Frontal cortex (tissue), 4 donors: ENCODE data around the gene STARD13. TPM values are rescaled to one million over a fixed set of nuclear protein-coding genes. Genes with fewer than 3 reads are reported as not detected.

ENCODE experiments used
- DNase-seq, 2 donors: peaks; one replicate each; pipeline ENCODE4 v3.0.0; 2012; ENCODE audit warnings: low spot score in 2 of 2
- FAIRE-seq: peaks from 2 replicates; lab custom pipeline; 2012; peaks lifted over from hg19 to GRCh38; lab: Jason Lieb, UNC
- total RNA-seq: library from RNA; depleted of rRNA; stranded (reverse); fragments of >200 nt; gene quantifications from one replicate; pipeline ENCODE4 v1.2.3, GENCODE V29; 2014
- donor health status: control.
- donor health status: control.
- donor health status: control.

Gene STARD13, protein sequence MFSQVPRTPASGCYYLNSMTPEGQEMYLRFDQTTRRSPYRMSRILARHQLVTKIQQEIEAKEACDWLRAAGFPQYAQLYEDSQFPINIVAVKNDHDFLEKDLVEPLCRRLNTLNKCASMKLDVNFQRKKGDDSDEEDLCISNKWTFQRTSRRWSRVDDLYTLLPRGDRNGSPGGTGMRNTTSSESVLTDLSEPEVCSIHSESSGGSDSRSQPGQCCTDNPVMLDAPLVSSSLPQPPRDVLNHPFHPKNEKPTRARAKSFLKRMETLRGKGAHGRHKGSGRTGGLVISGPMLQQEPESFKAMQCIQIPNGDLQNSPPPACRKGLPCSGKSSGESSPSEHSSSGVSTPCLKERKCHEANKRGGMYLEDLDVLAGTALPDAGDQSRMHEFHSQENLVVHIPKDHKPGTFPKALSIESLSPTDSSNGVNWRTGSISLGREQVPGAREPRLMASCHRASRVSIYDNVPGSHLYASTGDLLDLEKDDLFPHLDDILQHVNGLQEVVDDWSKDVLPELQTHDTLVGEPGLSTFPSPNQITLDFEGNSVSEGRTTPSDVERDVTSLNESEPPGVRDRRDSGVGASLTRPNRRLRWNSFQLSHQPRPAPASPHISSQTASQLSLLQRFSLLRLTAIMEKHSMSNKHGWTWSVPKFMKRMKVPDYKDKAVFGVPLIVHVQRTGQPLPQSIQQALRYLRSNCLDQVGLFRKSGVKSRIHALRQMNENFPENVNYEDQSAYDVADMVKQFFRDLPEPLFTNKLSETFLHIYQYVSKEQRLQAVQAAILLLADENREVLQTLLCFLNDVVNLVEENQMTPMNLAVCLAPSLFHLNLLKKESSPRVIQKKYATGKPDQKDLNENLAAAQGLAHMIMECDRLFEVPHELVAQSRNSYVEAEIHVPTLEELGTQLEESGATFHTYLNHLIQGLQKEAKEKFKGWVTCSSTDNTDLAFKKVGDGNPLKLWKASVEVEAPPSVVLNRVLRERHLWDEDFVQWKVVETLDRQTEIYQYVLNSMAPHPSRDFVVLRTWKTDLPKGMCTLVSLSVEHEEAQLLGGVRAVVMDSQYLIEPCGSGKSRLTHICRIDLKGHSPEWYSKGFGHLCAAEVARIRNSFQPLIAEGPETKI
- 6.5 TPM for total RNA-seq

DNA sequence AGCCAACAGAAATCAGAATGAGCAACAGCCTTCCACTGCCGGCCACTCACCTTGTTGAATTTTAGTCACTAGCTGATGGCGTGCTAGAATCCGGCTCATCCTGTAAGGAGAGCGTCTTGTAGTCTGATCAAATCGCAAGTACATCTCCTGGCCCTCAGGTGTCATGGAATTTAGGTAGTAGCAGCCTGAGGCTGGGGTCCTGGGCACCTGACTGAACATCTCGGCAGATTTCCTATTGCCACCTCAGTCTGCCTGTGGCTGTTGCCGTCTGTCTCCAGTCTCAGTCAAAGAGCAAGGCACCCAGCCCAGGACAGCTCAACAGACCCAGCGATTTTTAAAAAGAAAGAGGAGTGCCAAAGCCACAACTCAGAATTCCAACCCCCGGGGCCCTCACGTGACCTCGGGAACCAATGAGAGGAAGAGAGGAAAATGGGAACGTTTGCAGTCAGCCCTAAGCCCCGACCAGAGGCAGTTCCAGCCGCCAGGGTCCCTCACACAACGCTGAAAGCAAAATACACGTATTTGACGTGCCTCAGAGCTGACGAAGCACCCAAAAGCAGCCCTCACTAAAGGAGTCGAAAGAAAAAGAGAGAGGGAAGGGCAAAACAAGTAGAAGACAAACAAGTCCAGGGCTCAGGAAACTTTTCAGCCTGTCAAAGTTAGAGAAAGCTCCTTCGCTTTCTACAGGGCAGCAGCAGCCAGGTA, at the start of gene STARD13:
Gene STARD13 (minus strand): TSS at position 336 of the 705 bp plus-strand sequence. CDS start 117 bp downstream, at position 219.
- peak; percentile 36 to 69 for DNase-seq
- FAIRE-seq: peak; percentile 10

DNA sequence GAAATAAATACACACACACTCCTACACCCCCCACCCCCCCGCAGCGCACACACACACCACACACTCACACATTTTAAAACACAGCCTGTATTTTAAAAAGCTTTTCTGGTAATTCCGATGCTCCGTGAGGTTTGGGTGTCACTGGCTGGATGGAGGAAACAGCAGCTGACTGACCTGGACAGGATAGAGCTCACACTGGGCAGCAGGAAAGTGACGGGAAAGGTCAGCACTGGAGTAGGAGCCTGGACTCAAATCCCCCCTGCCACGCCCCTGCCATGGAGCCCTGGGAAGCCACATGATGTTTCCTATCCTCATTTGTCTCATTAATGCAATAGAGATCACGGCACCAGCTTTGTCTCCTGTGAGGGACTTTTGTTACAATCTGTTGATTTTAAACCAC, 49.3 kb upstream of the STARD13 start:
- DNase-seq (no peak), FAIRE-seq (no peak)

DNA sequence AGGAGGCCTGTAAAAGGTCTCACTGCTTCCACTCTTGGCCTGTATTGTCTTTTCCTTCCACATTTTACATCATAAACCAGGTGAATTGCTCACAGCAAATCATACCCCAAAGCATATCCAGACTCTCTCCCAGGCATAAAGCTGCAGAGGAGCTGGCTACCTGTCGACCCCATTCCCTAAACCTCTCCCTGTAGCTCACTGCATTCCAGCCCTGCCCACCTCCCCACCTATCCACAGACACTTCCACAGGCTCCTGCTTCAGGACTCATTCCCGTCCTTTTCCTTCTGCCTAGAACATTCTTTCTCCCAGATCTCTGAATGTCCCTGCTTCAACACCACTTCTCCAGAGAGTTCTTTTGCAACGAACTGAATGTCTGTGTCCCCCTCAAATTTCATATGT, 46.4 kb upstream of the STARD13 start:
- no peak for FAIRE-seq

DNA sequence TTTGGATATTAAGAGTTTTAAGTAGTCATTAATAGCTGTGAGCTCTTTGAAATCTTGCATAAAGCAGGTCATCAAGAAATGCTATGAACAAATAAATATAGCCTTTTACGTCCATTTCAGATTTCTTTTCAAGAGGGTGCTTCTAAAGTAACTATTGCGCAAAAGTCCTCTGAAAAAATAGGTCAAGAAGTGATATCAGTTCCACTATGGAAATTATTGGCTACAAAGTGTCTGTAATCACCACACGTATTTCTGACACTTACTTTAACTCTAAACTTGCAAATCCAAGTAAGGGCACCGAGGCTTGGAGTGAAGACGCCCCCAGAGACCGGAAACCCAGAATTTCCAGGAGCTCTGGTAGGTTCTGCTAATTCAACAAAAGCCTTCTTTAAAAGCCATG, 44.9 kb upstream of the STARD13 start:
- DNase-seq (no peak), FAIRE-seq (no peak)

More for the DNA sequence above, 46.4 kb upstream of the STARD13 start:
- no peak for DNase-seq

DNA sequence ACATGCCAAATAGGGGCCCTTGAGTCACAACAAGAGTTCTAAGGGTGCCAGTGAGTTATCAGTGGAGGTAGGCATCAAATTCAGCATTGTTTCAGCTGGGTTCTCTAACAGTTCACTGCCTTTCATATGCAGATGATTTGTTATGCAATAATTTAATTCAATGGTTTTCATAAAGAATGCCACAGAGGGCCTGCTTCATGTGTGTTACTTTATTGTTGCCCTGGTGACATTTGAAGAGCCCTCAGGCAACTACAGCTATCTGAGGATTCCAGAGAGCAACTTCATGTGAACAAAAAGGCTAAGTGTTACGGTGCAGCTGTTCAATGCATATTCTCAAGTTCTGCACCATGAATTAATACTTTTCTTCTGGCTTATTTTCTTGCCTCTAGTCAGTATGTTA, 43.1 kb upstream of the STARD13 start:
- no peak for FAIRE-seq
- DNase-seq: no peak

DNA sequence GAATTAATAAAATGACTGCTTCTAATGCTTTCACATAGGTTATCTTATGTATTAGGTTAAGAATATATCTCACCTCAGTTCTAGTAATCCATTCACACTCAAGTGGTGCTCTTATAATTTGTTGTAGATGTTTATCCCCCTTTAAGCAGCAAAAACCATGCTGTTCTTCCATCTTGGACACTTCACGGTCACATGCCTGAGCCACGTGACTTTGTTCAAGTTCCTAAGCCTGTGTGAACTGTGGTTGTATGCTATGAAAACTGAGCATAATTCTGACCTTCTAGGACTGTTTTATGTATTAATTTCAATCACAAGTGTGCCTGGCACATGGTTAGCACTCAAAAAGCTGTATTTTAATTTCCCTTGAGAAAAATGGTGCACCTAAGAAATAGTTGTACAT, 41.2 kb upstream of the STARD13 start:
- no peak for FAIRE-seq
- no peak for DNase-seq

DNA sequence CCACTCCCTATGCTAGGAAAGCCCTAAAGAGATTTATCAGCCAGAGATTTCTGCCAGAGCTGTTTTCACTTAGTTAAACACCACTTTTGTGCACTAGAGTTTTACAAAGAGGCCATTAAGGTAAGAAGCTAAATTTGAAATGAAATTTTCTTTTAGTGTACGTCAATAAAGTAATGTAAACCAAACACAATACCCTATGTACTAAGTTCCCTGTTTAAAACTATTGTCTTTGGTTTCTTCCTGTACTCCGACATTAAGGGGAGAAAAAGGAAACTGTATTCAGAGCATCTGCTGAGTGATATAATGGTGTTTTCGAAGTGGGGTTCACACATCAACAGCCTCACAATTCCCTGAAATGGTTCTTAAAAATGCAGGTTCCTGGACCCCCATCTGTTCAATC, 40.7 kb upstream of the STARD13 start:
- FAIRE-seq (no peak), DNase-seq (no peak)

DNA sequence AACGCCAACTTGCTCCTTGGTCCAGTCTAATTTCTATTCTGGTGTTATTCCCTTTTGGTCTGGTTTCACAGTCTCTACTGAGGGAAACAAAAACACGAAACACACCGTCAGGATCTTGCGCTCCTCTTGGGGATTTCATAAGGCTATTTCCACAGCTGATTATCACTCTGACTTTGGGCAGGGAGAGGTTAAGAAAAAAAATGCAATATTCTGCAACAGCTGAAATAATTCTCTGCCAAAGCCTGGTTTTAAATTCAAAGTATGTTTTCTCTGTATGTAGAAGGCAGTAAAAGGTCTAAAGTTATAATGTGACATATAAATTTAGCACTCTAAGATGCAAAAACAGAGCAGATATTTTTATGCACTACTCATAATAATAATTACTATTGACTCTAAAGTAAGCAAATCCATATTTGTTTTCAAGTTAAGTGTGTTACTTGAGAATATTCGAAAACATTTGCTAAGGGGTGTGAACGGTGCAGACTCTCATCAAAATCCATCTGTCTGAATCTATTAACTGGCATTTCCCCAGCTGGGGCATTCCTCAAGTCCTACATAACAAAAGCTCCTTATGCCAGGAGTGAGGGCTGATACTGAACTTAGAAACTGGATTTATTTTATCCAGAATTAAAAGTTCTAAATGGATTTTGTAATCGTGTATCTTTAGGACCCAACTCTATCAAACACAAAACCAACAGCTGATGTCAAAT, 38.4 kb upstream of the STARD13 start:
- FAIRE-seq: no peak
- DNase-seq: no peak

DNA sequence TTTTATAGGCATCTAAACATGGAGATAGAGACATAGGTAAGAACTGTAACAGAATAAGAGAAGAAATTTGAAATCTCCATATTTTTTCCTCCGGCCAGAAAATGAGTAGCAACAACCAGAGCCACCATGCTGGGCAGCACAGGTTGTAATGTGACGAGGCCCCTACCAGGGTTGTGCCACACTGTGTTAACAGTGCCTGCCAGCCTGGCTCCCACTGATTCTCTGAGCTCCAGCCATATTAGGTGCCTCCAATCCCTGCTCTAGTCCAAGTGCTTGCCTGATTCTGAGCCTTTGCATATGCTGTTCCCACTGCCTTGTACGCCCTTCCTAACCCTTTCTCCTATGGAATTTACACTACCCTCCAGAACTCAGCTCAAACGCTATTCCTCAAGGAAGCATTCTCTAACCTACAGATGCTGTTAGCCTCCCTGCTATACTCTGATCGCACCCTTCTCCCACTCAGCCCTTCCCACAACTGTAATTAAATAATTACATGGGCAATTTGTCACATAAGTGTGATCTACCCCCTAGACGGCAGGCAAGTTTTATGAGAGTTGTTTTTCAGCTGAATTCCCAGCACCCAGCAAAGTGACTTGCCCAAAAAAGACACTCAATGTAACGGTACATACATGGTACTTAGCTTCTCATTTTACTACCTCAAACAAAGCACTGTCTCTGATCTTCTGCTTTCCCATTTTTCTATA, 37.6 kb upstream of the STARD13 start:
- no peak for DNase-seq
- no peak for FAIRE-seq

DNA sequence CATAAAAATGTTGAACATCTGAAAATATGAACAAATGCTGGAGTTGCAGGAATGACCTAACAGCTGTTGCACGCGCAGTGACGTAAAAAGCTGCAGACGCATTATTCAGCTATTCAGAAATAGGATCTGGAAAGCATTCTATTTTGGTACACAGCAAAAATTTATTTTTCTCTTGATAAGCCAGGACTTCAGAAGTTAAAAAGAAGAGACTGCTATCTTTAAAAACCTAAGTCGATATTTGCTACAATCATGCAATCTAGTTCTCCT, 36.9 kb upstream of the STARD13 start:
- DNase-seq (no peak), FAIRE-seq (no peak)

DNA sequence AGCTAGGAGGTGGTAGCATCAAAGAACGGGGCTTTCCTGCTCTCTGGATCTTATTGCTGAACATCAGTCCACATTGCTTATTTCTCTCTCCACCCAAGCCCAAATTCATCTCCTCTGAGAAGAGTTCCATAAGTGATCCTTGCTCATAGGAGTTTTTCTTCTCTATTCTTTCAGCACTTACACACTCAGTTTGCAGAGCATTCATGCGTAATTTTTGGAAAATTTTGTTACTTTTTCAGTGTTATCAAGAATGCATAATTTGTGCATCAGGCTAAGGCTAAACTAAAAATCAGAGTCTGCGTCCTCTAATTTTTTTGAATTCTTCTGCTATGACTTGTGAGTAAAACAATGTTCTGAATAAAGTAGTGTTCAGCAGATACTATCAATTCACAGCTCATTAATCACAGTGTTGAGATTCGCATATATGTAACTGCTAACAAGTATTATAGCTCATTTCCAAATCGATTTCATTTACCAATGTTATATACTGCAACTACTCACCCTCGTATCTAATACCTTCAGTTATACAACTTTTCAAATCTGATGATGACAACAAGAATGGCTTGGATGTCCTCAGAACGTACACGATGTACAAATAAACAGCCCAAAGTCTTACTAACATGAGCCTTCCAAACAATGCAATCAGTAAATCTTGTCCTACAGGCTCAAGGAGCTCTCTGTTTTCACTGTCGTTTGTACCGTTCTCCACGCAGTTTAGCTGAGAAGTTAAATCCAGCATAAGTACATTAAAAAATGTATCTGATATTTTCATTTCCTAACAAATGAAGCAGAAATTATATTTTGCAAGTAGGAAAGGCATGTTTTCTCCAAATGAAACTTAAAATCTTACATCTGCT, 36.4 kb upstream of the STARD13 start:
- FAIRE-seq: no peak

DNA sequence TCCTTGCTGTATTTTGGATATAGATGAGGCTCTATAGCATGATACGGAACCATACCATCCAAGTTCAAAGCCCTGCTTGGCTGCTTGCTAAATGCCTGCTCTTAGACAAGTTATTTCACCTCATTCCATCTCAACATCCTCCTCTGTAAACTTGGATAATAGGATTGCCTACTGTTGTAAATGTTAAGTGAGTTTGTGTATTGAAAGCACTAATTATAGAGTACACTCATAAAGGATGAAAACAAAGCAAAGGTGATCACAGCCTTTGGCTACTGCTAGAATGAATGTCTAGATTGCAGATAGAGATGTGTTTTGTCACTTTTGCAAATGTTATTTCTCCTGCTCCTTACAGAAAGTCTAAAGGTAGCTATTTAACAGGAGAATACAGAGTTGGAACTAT, 34.3 kb upstream of the STARD13 start:
- DNase-seq: no peak
- no peak for FAIRE-seq

More for the DNA sequence above, 36.4 kb upstream of the STARD13 start:
- no peak for DNase-seq

DNA sequence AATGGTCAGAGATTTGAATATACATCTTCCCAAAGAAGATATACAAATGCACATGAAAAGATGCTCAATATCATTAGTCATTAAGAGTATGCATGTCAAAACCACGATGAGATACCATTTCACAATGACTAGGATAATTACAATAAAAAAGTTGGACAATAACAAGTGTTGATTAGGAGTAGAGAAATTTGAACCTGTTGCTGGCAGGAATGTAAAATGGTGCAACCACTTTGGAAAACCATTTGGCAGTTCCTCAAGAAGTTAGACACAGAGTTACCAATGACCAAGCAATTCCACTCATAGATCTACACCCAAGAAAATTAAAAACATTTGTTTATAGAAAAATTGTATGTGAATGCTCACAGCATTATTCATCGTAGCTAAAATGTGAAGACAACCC, 33.2 kb upstream of the STARD13 start:
- no peak for FAIRE-seq
- no peak for DNase-seq

DNA sequence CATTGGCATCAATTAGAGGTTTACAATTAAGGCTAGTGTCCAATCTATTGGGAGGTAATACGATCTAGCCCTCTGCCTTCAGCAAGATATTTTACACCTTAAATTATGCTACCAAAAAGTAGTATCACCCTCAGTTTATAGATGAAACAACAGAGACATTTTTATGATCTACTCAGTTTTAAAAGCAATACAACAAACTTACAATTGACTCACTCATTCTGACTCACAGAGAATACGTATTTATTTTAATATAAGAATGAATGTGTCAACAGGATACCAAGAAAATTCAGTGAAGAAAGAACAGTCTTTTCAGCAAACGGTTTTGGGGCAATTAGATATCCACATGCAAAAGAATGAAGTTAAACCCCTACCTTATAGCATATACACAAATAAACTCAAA, 32.5 kb upstream of the STARD13 start:
- DNase-seq: no peak

DNA sequence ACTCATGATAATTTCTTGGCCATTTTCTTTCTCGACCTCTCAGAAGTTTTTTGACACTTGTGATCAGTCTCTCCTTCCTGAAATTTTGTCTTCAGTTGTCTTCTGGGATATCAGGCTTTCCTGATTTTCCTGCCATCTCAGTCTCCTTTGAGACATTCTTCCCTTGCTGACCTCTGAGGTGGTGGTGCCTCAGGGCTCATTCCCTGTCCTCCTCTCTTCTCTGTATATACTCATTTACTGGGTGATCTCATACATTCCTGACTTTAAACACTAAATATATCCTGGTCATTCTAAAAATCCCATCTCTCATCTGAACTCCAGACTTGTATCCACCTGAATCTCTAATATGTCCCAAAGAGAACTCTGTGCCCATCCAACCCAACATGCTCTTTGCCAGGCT, 31.3 kb upstream of the STARD13 start:
- FAIRE-seq (no peak), DNase-seq (no peak)

More for the DNA sequence above, 32.5 kb upstream of the STARD13 start:
- no peak for FAIRE-seq

DNA sequence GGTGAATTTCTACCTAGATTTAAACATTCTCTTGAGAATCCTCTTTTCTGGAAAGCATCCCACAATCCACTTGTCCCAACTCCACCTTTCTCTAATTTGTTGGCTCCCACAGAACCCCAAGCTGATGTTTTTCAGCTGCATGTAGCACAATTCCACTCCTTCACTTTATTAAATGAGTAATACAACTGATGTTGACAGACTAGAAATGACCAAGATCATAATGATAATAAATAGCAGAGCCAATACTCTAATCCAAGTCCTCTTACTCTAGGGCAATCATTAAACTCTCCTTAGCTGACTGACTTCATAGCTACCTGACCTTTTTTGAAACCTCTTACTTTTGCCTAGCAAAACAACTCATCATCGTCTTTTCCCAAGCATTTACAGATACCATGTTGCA, 27.9 kb upstream of the STARD13 start:
- DNase-seq (no peak), FAIRE-seq (no peak)

DNA sequence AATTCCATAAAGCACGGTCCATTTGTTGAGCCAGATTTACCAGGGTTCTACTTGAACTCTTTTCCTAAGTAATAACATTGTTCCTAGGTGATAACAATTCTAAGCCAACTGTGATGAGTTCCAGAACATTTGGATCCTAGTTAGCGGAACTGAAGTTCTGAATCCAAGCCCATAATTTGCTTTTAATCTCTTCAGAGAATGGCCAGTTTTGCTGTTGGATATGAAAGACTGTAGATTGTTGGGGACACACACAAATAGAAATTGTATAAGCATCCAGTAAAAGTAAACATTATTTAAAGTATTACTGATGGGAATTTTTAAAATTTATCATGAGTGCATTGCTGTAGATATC, 27.3 kb upstream of the STARD13 start:
- FAIRE-seq (no peak), DNase-seq (no peak)
